ENCODE measurements around the gene PICALM. TPM values are rescaled to one million over a fixed set of nuclear protein-coding genes. Genes with fewer than 3 reads are reported as not detected.
"Not testable (repeated sequence)": the region's sequence is repeated elsewhere in the genome, so short reads cannot be mapped to it uniquely, and the experiment has no call there.

Gene PICALM
- total RNA-seq, 1 donor from 2014 or later: 125 TPM

- no peaks in the 10 kb centered on the region for H3K9me3 Mint-ChIP-seq (ENCODE audit: unreplicated experiment)
- peak overlapping the region; percentile 27 for H3K4me3 Mint-ChIP-seq (ENCODE audit: unreplicated experiment)
- TF ChIP-seq CTCF (IDR thresholded peaks at IDR 0.05; ENCODE audit: unreplicated experiment): no peak
- H3K27ac Mint-ChIP-seq (ENCODE audit: unreplicated experiment): no peak overlapping the region
- H3K4me1 Mint-ChIP-seq (ENCODE audit: unreplicated experiment): no peaks in the 10 kb centered on the region
- DNase-seq (ENCODE audit: low spot score): no peak
- H3K27me3 Mint-ChIP-seq (ENCODE audit: unreplicated experiment): peaks cover 6% of the 10 kb centered on the region
- H3K36me3 Mint-ChIP-seq (ENCODE audit: low read depth, unreplicated experiment): peaks cover 28% of the 10 kb centered on the region
Measured at GRCh38 chr11:85955531-85955930, 113.4 kb downstream of the PICALM start.

DNA sequence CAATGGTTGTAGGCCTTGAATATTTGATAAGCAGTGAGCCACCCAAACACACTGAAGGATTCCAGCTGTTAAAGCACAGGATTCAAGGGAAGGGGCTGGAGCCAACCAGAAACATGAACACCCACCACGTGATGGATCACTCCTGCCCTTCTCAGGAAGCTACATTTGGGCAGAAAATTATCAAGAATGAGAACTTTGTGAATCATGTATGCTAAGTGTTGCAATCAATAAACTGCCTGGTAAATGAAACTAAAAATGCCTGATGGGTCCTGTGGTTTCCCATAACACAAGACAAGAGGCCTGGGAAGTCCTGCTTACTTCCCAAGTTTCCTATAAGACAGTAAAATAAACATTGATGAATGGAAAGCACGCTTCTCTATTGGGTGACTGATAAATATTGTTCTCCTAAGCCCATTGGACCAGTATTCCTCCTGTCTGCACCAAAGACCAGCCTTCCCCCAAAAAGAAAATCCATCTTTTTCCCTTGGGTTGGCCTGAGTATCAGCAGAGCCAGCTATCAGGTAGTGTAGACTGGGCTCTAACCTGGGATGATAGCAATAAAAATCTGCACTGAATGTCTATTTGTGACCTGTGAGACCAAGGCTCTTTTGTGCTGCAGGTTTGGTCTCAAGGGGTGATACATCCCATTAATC lies 115.3 kb downstream of the PICALM start:
- Mint-ChIP-seq H3K27ac (ENCODE audit: unreplicated experiment) (no peak overlapping the region), H3K4me3 (ENCODE audit: unreplicated experiment) (no peak overlapping the region), H3K9me3 (ENCODE audit: unreplicated experiment) (no peaks in the 10 kb centered on the region), H3K36me3 (ENCODE audit: low read depth, unreplicated experiment) (peaks cover 22% of the 10 kb centered on the region), H3K27me3 (ENCODE audit: unreplicated experiment) (peaks cover 6% of the 10 kb centered on the region), H3K4me1 (ENCODE audit: unreplicated experiment) (no peaks in the 10 kb centered on the region)
- TF ChIP-seq CTCF (IDR thresholded peaks at IDR 0.05; ENCODE audit: unreplicated experiment): no peak
- DNase-seq (ENCODE audit: low spot score): no peak

GRCh38 chr11:85952108-85952485 lies 116.8 kb downstream of the PICALM start:
- not testable (repeated sequence) for H3K4me3 Mint-ChIP-seq (ENCODE audit: unreplicated experiment); H3K27ac Mint-ChIP-seq (ENCODE audit: unreplicated experiment); DNase-seq (ENCODE audit: low spot score); H3K9me3 Mint-ChIP-seq (ENCODE audit: unreplicated experiment); H3K4me1 Mint-ChIP-seq (ENCODE audit: unreplicated experiment); H3K27me3 Mint-ChIP-seq (ENCODE audit: unreplicated experiment)
- H3K36me3 Mint-ChIP-seq (ENCODE audit: low read depth, unreplicated experiment): peaks cover 22% of the 10 kb centered on the region

GRCh38 chr11:85951428-85952107 lies 117.3 kb downstream of the PICALM start:
- no peaks in the 10 kb centered on the region for H3K4me1 Mint-ChIP-seq (ENCODE audit: unreplicated experiment)
- peaks cover 22% of the 10 kb centered on the region for H3K36me3 Mint-ChIP-seq (ENCODE audit: low read depth, unreplicated experiment)
- no peak overlapping the region for H3K4me3 Mint-ChIP-seq (ENCODE audit: unreplicated experiment)
- no peak overlapping the region for H3K27ac Mint-ChIP-seq (ENCODE audit: unreplicated experiment)
- H3K9me3 Mint-ChIP-seq (ENCODE audit: unreplicated experiment): no peaks in the 10 kb centered on the region
- no peak for TF ChIP-seq CTCF (IDR thresholded peaks at IDR 0.05; ENCODE audit: unreplicated experiment)
- H3K27me3 Mint-ChIP-seq (ENCODE audit: unreplicated experiment): peaks cover 6% of the 10 kb centered on the region
- no peak for DNase-seq (ENCODE audit: low spot score)

GRCh38 chr11:85951049-85951405 lies 117.9 kb downstream of the PICALM start:
- Mint-ChIP-seq H3K4me1 (ENCODE audit: unreplicated experiment) (peaks cover 3% of the 10 kb centered on the region), H3K9me3 (ENCODE audit: unreplicated experiment) (no peaks in the 10 kb centered on the region), H3K27ac (ENCODE audit: unreplicated experiment) (no peak overlapping the region), H3K27me3 (ENCODE audit: unreplicated experiment) (peaks cover 6% of the 10 kb centered on the region), H3K36me3 (ENCODE audit: low read depth, unreplicated experiment) (peaks cover 22% of the 10 kb centered on the region), H3K4me3 (ENCODE audit: unreplicated experiment) (no peak overlapping the region)
- no peak for TF ChIP-seq CTCF (IDR thresholded peaks at IDR 0.05; ENCODE audit: unreplicated experiment)
- no peak for DNase-seq (ENCODE audit: low spot score)
